ENCODE measurements around the gene FCGR1A.
A peak's percentile ranks its signal among the peaks of the same experiment; 100 is the strongest.
"Not testable (repeated sequence)": the region's sequence is repeated elsewhere in the genome, so short reads cannot be mapped to it uniquely, and the experiment has no call there.

DNA sequence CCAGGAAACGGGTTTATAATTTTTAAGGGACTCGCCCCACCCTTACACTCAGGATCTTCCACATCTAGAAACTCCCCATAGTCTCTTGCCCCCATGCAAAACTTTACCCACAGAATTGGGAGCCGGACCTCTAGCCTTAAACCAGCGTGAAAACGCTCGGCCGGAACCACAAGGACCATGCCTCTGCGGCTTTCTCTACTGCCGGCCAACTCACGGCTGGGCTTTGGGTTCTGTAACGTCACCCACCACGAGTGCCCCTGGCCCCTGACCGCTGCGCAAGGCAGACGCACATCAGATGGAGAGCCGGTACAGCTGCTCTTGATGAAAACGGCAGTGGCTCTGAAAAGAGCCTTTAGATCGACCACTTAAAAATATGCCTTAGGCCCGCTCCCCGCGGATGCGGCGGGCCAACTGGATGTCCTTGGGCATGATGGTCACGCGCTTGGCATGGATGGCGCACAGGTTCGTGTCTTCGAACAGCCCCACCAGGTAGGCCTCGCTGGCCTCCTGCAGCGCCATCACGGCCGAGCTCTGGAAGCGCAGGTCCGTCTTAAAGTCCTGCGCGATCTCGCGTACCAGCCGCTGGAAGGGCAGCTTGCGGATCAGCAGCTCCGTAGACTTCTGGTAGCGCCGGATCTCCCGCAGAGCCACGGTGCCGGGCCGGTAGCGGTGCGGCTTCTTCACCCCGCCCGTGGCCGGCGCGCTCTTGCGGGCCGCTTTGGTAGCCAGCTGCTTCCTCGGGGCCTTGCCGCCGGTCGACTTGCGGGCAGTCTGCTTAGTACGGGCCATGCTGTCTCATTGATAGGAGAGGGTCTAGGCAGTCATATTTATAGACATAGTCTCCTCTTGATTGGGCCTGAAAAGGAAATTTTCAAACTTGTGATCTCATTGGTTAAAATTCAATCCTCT lies 30.7 kb downstream of the FCGR1A start:
- peak; percentile 82 for TF ChIP-seq POLR2A (IDR thresholded peaks at IDR 0.05; ENCODE audit: low read length)
- not testable (repeated sequence) for TF ChIP-seq GATA1 (IDR thresholded peaks at IDR 0.05; ENCODE audit: low read depth, low read length)

Data from erythroblast (primary cell).